ENCODE measurements around the gene CHD5.

DNA sequence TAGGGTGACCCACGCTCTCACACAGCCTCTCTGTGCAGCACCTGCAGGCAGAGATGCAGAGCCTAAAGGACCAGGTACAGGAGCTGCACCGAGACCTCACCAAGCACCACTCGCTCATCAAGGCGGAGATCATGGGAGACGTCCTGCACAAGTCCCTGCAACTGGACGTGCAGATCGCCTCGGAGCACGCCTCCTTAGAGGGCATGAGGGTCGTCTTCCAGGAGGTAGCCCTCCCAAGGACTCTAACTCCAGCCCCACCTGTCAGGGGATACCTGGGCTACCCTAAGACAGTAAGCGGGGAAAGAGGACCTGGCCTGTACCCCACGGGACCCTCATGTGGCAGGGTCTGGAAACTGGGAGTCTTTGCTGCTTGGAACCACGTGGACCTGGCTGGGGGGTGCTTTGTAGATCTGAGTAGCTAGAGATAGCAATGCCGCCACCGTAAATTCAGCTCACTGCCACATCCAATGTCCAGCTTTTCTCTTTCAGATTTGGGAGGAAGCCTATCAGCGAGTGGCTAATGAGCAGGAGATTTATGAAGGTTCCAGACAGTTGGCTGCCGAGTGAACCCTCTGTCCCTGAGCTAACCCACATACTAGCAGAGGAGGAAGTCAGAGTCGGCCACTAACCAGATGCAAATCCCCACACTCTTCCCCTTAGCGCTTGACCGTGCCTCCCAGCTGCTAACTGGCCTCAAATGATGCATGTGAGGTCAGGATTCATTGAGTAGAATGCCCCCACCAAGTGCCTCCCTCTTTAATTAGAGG lies 32.3 kb upstream of the CHD5 start:
- TF ChIP-seq ESRRG (CRISPR knock-in tag; IDR thresholded peaks at IDR 0.05): no peak
- no peak for TF ChIP-seq TSHZ2 (CRISPR knock-in tag; IDR thresholded peaks at IDR 0.05)

Measured in SK-N-SH treated with all-trans-retinoic acid at 6 μM for 48 hours (cell line).